Measurements from ENCODE around the gene CLEC2D.

DNA sequence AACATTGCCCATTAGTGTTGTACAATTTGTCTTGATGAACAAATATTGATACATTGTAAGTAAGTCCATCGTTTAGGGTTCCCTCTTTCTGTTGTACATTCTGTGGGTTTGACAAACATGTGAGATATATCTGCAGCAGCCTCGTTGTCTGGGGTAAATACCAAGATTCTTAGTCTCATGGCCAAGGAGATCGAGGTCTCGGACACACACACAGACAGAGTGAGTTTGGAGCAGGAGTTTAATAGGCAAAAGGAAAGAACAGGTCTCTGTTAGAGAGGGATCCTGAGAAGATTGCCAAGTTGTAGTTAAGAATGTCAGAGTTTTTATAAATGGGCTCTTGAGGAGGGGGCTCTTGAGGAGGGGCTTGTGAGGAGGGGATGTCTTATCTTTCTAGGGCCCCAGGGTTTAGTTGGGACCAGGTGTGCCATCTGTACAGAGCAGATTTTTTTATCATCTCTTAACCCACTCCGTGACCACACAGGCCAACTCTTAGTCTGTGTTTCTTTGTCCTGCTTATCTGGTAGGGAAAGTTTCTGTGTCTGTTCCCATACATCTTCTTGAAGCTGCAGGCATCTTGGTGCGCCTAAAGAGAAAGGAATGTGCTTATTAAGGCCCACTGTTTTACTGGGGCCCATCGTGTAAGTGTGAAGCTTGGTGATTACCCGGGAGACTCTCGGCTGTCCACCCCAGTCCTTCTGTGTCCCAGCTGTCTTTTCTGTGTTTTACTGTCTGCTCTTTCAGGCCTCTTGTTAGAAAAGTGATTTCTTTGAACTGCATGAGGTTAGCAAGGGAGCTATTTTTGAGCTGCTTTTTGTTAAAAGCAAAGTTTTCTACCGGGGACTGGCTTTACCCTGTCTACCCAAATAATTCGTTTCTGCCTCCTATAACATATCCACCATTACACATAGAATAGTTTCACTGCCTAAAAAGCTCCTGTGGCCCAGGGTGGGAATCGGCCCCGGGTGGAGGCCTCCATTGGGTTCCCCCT, 22.4 kb upstream of the CLEC2D start:
- TF ChIP-seq CTCF (IDR thresholded peaks at IDR 0.05 in 8 of 11, conservative IDR thresholded peaks at IDR 0.05 in 3 of 11), result no peak
- TF ChIP-seq POLR2A (IDR thresholded peaks at IDR 0.05), result no peak
- TF ChIP-seq POLR2AphosphoS5 (IDR thresholded peaks at IDR 0.05), result no peak

Measured in spleen (tissue), 7 donors.